ENCODE data around the gene SDC3. TPM values are rescaled to one million over a fixed set of nuclear protein-coding genes. Genes with fewer than 3 reads are reported as not detected.

The SDC3 gene
- total RNA-seq, 1 experiment from 2014 or later = 0.04 TPM

DNA sequence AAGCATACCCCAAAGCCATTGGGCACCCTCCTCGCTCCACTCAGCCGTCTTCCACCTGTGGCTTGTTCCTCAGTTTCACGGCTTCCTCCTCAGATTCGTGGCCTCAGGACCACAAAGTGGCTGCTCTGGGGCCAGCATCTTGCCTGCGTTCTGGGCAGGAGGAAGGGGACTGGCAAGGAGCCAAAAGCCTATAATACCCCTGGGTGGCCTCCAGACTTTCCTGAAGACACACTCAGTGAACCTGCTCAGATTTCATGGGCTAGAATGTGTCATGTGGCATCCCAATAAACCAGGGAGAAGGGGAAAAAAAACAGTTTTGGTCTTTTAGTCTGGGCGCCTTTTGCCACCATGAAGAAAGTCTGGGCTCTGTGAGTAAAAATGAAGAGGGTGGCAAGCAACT is 62.0 kb downstream of the SDC3 start:
- Histone ChIP-seq H3K4me2 (ENCODE audit: low read depth, low read length, poor library complexity, severe bottlenecking) (no peak overlapping the region), H3K36me3 (ENCODE audit: insufficient read depth, low read length) (no peaks in the 10 kb centered on the region), H3K27ac (ENCODE audit: low read length) (no peak overlapping the region), H3K4me1 (ENCODE audit: low read length) (peaks cover 6% of the 10 kb centered on the region), H2AFZ (ENCODE audit: low read length) (no peak overlapping the region), H3K4me3 (ENCODE audit: low read length) (no peak overlapping the region), H3K9me3 (ENCODE audit: low read length) (no peaks in the 10 kb centered on the region), H3K9ac (ENCODE audit: low read length) (no peak overlapping the region), H4K20me1 (ENCODE audit: insufficient read depth, low read depth, low read length) (no peaks in the 10 kb centered on the region; the same call in 1 of the 2 replicates), H3K27me3 (ENCODE audit: low read length) (no peaks in the 10 kb centered on the region), H3K79me2 (ENCODE audit: low read length) (no peaks in the 10 kb centered on the region), H3K9me2 (replicated peaks; ENCODE audit: insufficient read depth, low read length) (no peaks in the 10 kb centered on the region)
- DNase-seq = no peak

GRCh38 chr1:30845904-30846290 is 62.7 kb downstream of the SDC3 start:
- Histone ChIP-seq H3K27ac (ENCODE audit: low read length) (no peak overlapping the region), H3K4me1 (ENCODE audit: low read length) (peaks cover 6% of the 10 kb centered on the region), H3K4me3 (ENCODE audit: low read length) (no peak overlapping the region), H3K9me3 (ENCODE audit: low read length) (no peaks in the 10 kb centered on the region), H3K79me2 (ENCODE audit: low read length) (no peaks in the 10 kb centered on the region), H3K9me2 (replicated peaks; ENCODE audit: insufficient read depth, low read length) (no peaks in the 10 kb centered on the region), H2AFZ (ENCODE audit: low read length) (no peak overlapping the region), H3K27me3 (ENCODE audit: low read length) (no peaks in the 10 kb centered on the region), H3K36me3 (ENCODE audit: insufficient read depth, low read length) (no peaks in the 10 kb centered on the region), H4K20me1 (ENCODE audit: insufficient read depth, low read depth, low read length) (no peaks in the 10 kb centered on the region; the same call in 1 of the 2 replicates), H3K4me2 (ENCODE audit: low read depth, low read length, poor library complexity, severe bottlenecking) (no peak overlapping the region), H3K9ac (ENCODE audit: low read length) (no peak overlapping the region)
- no peak for DNase-seq

GRCh38 chr1:30845237-30845903 is 63.2 kb downstream of the SDC3 start:
- Histone ChIP-seq H2AFZ (ENCODE audit: low read length) (no peak overlapping the region), H3K79me2 (ENCODE audit: low read length) (no peaks in the 10 kb centered on the region), H3K4me3 (ENCODE audit: low read length) (no peak overlapping the region), H4K20me1 (ENCODE audit: insufficient read depth, low read depth, low read length) (no peaks in the 10 kb centered on the region; the same call in 1 of the 2 replicates), H3K27ac (ENCODE audit: low read length) (no peak overlapping the region), H3K36me3 (ENCODE audit: insufficient read depth, low read length) (no peaks in the 10 kb centered on the region), H3K9me2 (replicated peaks; ENCODE audit: insufficient read depth, low read length) (no peaks in the 10 kb centered on the region), H3K9me3 (ENCODE audit: low read length) (no peaks in the 10 kb centered on the region), H3K27me3 (ENCODE audit: low read length) (no peaks in the 10 kb centered on the region), H3K4me2 (ENCODE audit: low read depth, low read length, poor library complexity, severe bottlenecking) (no peak overlapping the region), H3K4me1 (ENCODE audit: low read length) (peaks cover 4% of the 10 kb centered on the region), H3K9ac (ENCODE audit: low read length) (no peak overlapping the region)
- DNase-seq = no peak

- Histone ChIP-seq H3K36me3 (ENCODE audit: insufficient read depth, low read length) (no peaks in the 10 kb centered on the region), H3K79me2 (ENCODE audit: low read length) (no peaks in the 10 kb centered on the region), H3K9me3 (ENCODE audit: low read length) (no peaks in the 10 kb centered on the region), H3K4me1 (ENCODE audit: low read length) (no peaks in the 10 kb centered on the region), H3K9me2 (replicated peaks; ENCODE audit: insufficient read depth, low read length) (no peaks in the 10 kb centered on the region), H3K27me3 (ENCODE audit: low read length) (no peaks in the 10 kb centered on the region), H3K4me2 (ENCODE audit: low read depth, low read length, poor library complexity, severe bottlenecking) (no peak overlapping the region), H3K9ac (ENCODE audit: low read length) (no peak overlapping the region), H3K4me3 (ENCODE audit: low read length) (no peak overlapping the region), H3K27ac (ENCODE audit: low read length) (no peak overlapping the region), H2AFZ (ENCODE audit: low read length) (no peak overlapping the region), H4K20me1 (ENCODE audit: insufficient read depth, low read depth, low read length) (no peaks in the 10 kb centered on the region; the same call in 1 of the 2 replicates)
- no peak for DNase-seq
Observed at GRCh38 chr1:30844631-30845030, 63.9 kb downstream of the SDC3 start.

- Histone ChIP-seq H2AFZ (ENCODE audit: low read length) (no peak overlapping the region), H3K27ac (ENCODE audit: low read length) (no peak overlapping the region), H3K27me3 (ENCODE audit: low read length) (no peaks in the 10 kb centered on the region), H3K36me3 (ENCODE audit: insufficient read depth, low read length) (no peaks in the 10 kb centered on the region), H3K4me3 (ENCODE audit: low read length) (no peak overlapping the region), H3K4me2 (ENCODE audit: low read depth, low read length, poor library complexity, severe bottlenecking) (no peak overlapping the region), H3K9me3 (ENCODE audit: low read length) (no peaks in the 10 kb centered on the region), H3K9me2 (replicated peaks; ENCODE audit: insufficient read depth, low read length) (no peaks in the 10 kb centered on the region), H3K79me2 (ENCODE audit: low read length) (no peaks in the 10 kb centered on the region), H3K9ac (ENCODE audit: low read length) (no peak overlapping the region), H3K4me1 (ENCODE audit: low read length) (no peaks in the 10 kb centered on the region), H4K20me1 (ENCODE audit: insufficient read depth, low read depth, low read length) (no peaks in the 10 kb centered on the region; the same call in 1 of the 2 replicates)
- DNase-seq = no peak
Observed at GRCh38 chr1:30842697-30843354, 65.7 kb downstream of the SDC3 start.

- Histone ChIP-seq H3K9me3 (ENCODE audit: low read length) (no peaks in the 10 kb centered on the region), H3K79me2 (ENCODE audit: low read length) (no peaks in the 10 kb centered on the region), H3K27me3 (ENCODE audit: low read length) (no peaks in the 10 kb centered on the region), H3K36me3 (ENCODE audit: insufficient read depth, low read length) (no peaks in the 10 kb centered on the region), H4K20me1 (ENCODE audit: insufficient read depth, low read depth, low read length) (no peaks in the 10 kb centered on the region; the same call in 1 of the 2 replicates), H2AFZ (ENCODE audit: low read length) (no peak overlapping the region), H3K4me3 (ENCODE audit: low read length) (no peak overlapping the region), H3K4me1 (ENCODE audit: low read length) (no peaks in the 10 kb centered on the region), H3K9me2 (replicated peaks; ENCODE audit: insufficient read depth, low read length) (no peaks in the 10 kb centered on the region), H3K27ac (ENCODE audit: low read length) (no peak overlapping the region), H3K4me2 (ENCODE audit: low read depth, low read length, poor library complexity, severe bottlenecking) (no peak overlapping the region), H3K9ac (ENCODE audit: low read length) (no peak overlapping the region)
- DNase-seq = no peak
Observed at GRCh38 chr1:30840904-30841598, 67.5 kb downstream of the SDC3 start.

GRCh38 chr1:30839827-30840359 is 68.7 kb downstream of the SDC3 start:
- no peaks in the 10 kb centered on the region for H3K79me2 ChIP-seq (ENCODE audit: low read length)
- no peak overlapping the region for H3K4me2 ChIP-seq (ENCODE audit: low read depth, low read length, poor library complexity, severe bottlenecking)
- no peaks in the 10 kb centered on the region for H3K27me3 ChIP-seq (ENCODE audit: low read length)
- no peaks in the 10 kb centered on the region for H3K9me3 ChIP-seq (ENCODE audit: low read length)
- no peaks in the 10 kb centered on the region for H3K36me3 ChIP-seq (ENCODE audit: insufficient read depth, low read length)
- H2AFZ ChIP-seq (ENCODE audit: low read length) = no peak overlapping the region
- DNase-seq = no peak
- H3K9me2 ChIP-seq (replicated peaks; ENCODE audit: insufficient read depth, low read length) = no peaks in the 10 kb centered on the region
- H3K27ac ChIP-seq (ENCODE audit: low read length) = no peak overlapping the region
- H3K9ac ChIP-seq (ENCODE audit: low read length) = no peak overlapping the region
- H4K20me1 ChIP-seq (ENCODE audit: insufficient read depth, low read depth, low read length) = no peaks in the 10 kb centered on the region; the same call in 1 of the 2 replicates
- no peaks in the 10 kb centered on the region for H3K4me1 ChIP-seq (ENCODE audit: low read length)
- H3K4me3 ChIP-seq (ENCODE audit: low read length) = no peak overlapping the region

DNA sequence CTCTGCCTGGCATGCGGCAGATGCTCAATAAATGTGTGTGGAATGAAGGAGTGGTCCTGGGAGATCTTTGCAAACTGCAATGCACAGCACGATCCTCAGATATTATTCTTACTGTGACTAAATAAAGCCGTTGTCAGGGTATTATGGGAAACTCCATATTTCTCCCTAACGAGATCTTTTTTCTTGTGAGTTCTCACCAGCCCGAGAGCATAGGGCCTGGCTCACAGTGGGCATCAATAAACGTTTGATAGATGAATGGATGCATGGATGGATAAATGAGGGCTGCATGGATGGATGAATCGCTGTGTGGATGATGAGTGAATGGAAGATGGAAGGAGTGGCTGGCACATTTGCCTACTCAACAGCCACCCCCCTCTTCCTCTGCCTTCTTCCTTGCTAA is 69.6 kb downstream of the SDC3 start:
- Histone ChIP-seq H3K27me3 (ENCODE audit: low read length) (no peaks in the 10 kb centered on the region), H3K36me3 (ENCODE audit: insufficient read depth, low read length) (no peaks in the 10 kb centered on the region), H3K4me2 (ENCODE audit: low read depth, low read length, poor library complexity, severe bottlenecking) (no peak overlapping the region), H3K9ac (ENCODE audit: low read length) (no peak overlapping the region), H3K79me2 (ENCODE audit: low read length) (no peaks in the 10 kb centered on the region), H3K4me1 (ENCODE audit: low read length) (no peaks in the 10 kb centered on the region), H4K20me1 (ENCODE audit: insufficient read depth, low read depth, low read length) (no peaks in the 10 kb centered on the region; the same call in 1 of the 2 replicates), H3K9me3 (ENCODE audit: low read length) (no peaks in the 10 kb centered on the region), H3K27ac (ENCODE audit: low read length) (no peak overlapping the region), H3K4me3 (ENCODE audit: low read length) (no peak overlapping the region), H3K9me2 (replicated peaks; ENCODE audit: insufficient read depth, low read length) (no peaks in the 10 kb centered on the region), H2AFZ (ENCODE audit: low read length) (no peak overlapping the region)
- no peak for DNase-seq

Data from Karpas-422 (cell line).